GM19372 (cell line): Measurements from ENCODE around the gene SYT10.
"Not testable (repeated sequence)": the region's sequence is repeated elsewhere in the genome, so short reads cannot be mapped to it uniquely, and the experiment has no call there.

Experiments used
- ATAC-seq: cut with Tn5 transposase; IDR thresholded peaks from one replicate; pipeline ENCODE4 v1.9.1; 2021; ENCODE audit warnings: mild to moderate bottlenecking, low read depth, moderate library complexity; ENCODE audit not compliant: unreplicated experiment

The SYT10 gene, protein sequence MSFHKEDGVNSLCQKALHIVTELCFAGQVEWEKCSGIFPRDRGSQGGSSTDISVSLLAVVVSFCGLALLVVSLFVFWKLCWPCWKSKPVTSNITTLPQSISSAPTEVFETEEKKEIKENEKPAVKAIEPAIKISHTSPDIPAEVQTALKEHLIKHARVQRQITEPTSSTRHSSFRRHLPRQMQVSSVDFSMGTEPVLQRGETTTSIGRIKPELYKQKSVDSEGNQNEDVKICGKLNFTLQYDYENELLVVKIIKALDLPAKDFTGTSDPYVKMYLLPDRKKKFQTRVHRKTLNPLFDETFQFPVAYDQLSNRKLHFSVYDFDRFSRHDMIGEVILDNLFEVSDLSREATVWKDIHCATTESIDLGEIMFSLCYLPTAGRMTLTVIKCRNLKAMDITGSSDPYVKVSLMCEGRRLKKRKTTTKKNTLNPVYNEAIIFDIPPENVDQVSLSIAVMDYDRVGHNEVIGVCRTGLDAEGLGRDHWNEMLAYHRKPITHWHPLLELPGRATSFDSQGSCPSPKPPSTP

DNA sequence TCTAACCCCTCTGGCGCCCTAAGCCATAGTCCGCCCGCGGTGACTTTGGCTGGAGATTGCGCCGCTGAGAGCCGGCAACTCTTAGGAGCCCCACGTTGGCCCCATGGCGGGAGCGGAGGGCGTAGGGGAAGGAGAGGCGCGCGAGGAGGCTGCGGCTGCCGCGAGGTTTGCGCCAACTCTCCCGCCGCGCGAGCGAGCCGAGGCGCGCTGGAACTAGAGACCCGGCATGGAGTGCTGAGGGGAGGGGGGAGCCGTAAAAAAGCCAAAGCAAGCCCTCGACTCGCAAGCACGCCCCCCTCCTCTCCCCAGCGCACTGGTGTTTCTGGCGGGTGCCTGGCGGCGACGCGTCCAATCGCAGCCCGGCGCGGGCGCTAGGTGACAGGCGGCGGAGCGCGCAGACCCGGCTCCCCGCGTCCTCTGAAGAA, at the start of gene SYT10:
Gene SYT10 (minus strand): TSS at position 233 of the 425 bp plus-strand sequence. CDS start 297 bp downstream, outside the sequence.
- no peak for ATAC-seq

DNA sequence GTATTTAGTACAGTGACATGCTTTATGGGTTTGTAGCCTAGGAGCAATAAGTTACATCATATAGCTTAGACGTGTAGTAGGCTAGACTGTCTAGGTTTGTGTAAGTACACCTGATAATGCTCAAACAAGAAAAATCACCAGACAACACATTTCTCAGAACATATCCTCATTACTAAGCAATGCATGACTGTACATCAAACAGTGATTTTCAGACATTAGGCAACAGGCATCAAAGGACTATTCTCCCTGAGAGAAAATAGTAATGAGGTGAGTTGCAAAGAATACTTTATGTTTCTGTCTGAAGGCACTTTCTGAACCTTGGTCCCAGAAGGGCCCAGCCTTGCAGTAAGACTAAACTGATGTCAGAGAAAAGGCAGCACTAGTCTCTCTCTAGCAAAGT, 48.4 kb upstream of the SYT10 start:
- no peak for ATAC-seq

DNA sequence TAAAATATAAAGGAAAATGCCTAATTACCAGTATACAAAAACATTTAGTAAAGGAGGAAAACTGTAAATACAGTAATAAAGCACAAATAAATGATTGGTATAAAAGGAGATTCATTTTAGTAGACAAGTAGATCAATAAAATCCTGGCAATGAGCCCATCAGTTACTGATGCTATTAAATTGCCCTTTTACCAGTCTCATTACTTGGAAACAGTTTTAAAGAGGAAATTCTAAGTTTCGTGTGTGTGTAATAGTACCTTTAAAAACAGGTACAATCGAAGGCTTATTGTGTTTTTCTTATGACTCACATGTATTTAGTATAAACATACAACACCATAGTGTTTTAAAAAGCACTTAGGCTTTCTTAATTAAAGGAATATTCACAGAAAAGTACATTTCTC, 46.4 kb upstream of the SYT10 start:
- no peak for ATAC-seq

DNA sequence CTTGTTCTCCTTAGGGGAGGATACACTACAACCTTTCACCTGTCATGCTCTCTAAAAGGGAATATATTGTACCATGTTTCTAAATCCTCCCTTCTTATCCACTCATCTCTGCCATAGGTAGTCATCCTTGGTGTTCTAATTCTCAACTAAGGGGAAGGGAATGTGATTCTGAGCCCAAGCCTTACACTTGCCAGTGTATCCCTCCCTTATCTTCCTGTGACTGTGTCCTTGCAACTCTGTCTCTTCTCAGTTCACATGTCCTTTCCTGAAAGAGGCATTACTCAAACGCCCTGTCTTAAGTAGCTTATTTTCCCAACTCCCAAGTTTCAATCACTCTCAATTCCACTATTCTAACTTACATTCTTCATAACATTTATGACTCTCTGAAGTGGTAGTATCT, 44.5 kb upstream of the SYT10 start:
- ATAC-seq = no peak

DNA sequence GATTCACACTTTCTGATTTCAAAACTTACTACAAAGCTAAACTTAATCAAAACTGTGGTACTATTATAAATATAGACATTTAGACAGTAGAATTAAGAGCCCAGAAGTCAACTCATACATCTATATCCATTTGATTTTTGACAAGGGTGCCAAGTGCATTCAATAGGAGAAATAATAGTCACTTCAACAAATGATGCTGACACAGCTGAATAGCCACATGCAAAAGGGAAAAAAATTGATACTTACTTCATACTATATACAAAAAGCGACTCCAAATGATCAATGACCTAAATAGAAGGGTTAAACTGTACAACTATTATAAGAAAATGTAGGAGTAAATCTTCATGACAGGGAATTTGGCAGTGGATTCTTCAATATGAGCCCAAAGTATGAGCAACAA, 40.7 kb upstream of the SYT10 start:
- no peak for ATAC-seq

DNA sequence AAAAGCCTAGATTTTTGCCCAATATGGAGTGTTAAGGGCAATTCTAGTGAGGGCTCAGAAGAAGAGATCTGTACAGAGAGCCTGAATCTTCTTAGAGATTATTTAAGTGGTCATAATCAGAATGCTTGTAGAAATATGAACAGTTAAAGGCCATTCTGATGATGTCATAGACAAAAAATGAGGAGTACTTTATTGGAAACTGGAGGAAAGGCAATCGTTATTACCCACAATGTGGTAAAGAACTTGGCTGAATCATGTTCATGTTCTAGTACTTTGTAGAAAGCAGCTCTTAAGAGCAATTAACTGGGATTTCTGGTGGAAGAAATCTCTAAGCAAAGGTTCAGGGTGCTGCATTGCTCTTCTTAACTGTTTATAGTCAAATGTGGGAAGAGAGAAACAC, 36.4 kb upstream of the SYT10 start:
- ATAC-seq = no peak

DNA sequence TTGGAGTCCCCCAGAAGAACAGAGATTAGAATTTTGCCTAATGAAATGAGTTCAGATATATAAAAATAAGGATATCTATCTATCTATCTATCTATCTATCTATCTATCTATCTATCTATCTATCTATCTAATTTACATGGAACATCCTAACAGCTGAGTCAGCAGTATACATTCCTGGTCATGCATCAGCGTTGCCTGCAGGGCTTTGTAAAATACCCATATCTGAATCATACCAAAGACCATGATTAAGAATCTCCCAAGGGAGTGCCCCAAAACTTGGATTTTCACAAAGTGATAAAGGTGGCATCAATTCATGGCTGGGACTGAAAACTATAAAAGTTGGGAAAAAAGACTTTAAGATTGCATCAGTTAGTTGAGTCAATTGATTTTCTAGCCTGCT, 32.7 kb upstream of the SYT10 start:
- no peak for ATAC-seq

DNA sequence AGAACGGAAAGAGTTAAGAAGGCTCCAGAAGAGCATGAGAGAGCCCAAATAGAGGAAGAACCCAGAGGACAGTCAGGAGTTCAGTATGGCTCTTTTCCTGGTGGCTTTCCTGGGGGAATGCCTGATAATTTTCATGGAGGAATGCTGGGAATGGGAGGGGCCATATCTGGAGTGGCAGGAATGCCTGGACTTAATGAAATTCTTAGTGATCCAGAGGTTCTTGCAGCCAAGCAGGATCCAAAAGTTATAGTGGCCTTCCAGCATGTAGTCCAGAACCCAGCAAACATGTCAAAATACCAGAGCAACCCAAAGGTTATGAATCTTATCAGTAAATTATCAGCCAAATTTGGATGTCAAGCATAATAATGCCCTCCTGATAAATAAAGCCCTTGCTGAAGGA, 15.5 kb upstream of the SYT10 start:
- no peak for ATAC-seq

DNA sequence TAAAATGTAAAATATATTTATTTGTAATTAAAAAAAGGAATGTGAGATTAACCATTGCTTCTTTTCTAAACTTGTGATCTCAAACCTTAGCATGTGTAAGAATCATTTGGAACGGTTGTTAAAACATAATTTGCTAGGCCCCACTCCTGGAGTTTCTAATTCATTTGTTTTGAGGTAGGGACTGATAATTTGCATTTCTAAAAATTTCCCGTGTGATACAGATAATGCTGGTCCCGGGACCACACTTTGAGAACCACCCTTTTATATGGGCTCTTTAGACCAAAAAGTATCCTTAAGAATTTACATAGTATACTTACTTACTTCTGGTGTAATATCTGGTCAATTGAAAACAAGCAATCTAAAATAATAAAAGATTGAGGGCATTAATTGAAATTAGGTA, 10.9 kb upstream of the SYT10 start:
- no peak for ATAC-seq

DNA sequence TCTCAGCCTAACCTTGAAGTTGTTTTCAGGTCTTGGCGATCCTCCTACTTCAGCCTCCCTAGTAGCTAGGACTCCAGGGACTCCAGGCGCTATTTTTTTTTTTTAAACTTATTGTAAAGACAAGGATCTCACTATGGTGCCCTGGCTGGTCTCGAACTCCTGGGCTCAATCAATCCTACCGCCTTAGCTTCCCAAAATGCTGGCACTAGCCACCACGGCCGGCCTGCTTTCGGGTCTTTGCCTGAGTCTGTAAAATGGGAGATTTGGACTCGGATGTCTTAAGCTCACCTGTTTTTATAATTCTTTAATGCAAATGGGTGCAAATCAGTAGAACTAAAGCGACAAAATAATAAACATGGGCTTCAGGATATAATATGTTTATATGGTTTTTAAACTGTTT, 858 bp upstream of the SYT10 start:
- ATAC-seq = no peak

DNA sequence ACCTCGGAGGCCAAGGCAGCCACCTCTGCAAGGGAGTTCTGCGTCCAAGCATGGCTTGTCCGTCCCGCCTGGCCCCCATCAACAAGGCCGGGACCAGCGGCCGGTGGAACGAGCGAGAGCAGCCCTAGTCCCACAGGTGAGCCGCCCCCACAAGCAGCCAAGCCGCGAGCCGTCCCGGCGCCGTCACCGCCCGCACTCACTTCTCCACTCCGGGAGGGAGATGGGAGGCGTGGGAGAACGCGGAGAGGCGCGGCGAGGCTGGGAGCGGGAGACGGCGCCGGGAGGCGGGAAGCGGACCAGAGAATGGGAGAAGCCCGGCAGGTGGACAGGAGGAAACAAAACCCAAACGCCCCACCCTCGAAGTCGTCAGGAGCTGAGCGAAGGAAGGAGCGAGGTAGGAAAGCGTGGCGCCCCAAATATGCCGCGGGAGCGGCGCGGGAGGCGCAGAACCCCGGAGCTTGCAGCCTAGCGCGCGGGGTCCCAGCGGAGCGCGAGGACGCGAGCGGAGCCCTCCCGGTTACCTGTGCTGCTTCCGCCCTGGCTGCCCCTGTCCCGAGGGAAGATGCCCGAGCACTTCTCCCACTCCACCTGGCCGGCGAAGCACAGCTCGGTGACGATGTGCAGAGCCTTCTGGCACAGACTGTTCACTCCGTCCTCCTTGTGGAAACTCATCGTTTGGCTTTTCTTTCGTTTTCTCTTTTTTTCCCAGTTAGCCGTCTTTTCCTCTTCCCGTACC, 600 bp downstream of the SYT10 start:
- ATAC-seq = no peak

DNA sequence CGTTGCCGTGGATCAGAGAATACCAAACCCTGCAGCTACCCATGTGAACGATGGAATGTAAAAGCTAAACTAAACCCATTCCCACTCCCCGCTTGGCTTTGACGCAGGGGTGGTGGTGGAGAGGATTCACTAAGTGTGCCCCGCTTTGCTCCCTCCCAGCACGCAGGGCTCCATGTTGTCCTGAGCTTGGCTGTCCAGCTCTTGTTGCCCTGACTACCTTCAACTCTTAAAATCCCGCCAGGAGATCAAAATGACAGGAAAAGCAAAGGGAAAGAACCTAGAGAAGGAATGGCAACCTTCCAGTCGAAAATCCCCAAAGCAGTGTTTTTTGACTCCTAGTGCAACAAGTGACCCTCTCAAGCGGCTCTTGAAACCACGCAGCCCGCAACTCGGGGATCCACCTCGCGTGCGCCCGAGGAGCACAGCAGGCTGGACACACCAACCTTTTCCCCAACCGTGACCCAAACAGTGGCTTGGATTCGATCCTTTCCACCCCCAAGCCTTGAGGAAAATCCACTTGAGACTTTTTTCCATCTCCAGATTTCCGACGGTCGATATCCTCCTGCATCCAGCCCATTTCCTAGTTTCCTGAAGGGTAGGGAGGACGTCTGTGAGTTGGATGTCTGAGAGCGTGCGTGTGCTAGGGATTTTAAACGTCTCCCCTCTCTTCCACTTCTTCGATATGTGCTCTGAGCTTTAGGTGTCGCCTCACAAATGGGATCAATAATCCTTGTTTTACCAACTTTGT, 1.4 kb downstream of the SYT10 start:
- ATAC-seq = no peak

DNA sequence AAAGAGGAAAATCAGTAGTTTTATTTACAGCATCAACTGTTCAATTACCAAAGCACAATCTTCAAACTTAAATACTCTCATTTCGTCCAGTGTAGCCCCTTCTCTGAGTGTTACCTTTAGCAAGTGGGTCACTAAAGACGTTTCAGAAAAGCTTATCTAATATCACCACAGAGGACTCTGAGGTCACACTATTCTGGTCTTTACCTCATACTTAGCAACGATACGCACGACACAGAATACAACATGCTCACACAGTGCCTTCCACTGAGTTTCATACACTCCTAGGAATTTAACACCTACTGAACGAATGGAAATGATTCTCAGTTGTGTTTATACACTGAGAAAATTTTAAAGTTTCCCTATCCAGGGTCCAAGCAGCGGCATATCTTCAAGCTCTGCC, 2.0 kb downstream of the SYT10 start:
- ATAC-seq = no peak

DNA sequence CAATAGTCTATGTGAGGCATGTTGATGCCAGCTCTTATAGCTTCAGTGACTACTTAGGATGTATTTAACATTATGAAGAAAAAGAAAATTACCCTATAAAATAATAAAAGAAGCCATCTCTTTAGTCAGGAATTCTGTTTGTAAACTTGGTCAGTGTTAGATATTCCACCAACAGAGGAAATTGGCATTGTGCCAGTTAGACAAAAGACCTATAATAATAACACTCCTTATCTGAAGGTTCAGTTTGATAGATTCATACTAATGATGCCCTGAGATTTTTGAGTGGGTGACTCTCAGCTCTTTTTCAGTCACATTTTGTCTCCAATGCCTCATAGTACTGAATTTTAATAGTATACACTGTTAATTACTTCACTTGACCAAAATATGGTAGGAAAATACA, 6.6 kb downstream of the SYT10 start:
- no peak for ATAC-seq

DNA sequence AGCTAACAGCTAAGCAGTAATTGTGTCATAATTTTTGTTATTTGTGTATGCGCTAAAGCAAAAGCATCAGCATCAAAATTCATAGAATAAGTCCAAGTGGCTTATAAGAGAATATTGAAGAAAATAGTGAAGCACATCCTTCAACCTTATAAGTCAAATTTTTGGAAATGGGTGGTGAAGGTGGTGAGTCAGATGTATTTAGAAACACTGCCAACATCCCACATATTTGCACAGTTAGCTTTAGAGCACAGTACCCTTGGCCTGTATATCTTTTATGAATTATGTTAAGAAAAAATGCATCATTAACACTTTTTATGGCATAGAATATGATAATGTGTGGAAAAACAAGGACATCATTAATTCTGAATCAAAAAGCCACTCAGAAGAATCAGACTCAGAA, 8.0 kb downstream of the SYT10 start:
- no peak for ATAC-seq

DNA sequence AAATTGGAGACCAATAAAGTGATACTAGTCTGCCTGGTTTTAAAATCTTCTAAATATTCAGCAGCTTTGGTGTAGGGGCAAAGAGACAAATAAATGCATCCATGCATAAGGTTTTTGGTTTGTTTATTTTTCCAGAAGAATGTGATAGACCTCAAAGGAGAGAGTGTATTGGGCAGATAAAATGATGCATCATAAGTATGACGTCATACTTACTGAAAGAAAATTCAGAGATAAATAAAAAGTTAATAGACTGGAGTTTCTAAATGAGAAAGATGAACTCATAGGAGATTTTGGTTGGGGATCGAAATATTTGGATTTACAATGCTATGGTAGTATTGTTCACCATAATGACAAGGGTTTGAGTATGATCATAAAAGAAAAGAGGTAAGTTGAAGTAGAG, 10.2 kb downstream of the SYT10 start:
- no peak for ATAC-seq

DNA sequence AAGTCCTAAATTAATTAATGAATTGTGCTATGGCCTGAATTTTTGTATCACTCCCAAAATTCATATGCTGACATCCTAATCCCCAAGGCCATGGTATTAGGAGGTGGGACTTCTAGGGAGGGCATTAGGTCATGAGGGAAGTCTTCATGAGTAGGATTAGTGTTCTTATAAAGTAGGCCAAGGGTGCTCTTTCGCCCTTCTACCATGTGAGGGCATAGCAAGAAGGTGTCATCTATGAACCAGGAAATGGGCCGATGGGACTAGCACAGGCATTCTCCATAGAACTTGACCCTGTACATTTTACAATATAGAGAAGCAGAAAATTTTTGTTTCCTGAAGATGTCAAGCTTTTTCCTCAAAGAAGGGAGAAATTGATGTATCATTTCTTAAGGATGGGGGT, 12.5 kb downstream of the SYT10 start:
- ATAC-seq = no peak

DNA sequence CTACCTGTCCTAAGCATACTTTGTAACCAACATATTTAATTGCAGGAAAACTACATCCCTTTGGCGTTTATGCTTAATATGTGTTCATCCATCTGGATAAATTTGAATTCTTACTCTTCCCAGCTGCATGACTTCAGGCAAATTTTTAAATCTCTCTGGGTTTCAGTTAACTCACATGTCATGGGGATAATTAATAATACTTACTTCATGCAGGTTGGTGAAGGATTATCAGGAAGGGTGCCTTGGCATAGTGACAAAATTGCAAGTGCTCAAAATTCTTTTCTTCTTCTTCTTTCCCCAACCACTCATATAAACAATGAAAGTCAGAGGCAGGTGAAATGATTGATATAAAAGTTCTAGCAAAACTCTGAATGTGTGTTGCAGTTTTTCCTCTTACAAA, 15.9 kb downstream of the SYT10 start:
- no peak for ATAC-seq

DNA sequence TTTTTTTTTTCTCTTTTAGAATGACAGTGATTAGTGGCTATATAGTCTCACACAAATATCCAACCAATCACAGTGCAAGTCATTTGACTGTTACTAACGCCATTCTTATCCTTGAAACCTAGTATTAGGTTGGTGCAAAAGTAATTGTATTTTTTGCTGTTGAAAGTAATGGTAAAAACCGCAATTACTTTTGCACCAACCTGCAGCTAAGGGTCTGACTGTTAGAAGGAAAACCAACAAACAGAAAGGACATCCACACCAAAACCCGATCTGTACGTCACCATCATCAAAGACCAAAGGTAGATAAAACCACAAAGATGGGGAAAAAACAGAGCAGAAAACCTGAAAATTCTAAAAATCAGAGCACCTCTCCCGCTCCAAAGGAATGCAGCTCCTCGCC, 27.2 kb downstream of the SYT10 start:
- ATAC-seq = not testable (repeated sequence)

DNA sequence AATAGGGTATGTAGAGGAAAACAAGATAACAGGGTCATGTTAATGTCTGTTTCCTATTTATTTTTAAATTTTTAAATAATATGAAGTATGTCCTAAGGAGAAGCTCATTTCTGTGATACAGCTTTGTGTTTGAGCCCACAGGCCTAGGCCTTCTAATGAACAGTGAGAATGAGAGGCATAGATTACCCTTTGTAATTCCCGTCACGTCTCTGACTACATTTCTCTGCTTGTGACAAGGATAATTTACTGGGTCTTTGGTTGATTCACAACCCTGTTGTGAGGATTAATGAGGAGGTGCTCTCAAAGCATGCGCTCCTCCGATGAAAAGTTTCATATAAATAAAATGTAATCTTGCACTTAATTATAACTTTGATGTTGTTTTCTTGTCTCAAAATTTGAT, 56.1 kb downstream of the SYT10 start:
- no peak for ATAC-seq

DNA sequence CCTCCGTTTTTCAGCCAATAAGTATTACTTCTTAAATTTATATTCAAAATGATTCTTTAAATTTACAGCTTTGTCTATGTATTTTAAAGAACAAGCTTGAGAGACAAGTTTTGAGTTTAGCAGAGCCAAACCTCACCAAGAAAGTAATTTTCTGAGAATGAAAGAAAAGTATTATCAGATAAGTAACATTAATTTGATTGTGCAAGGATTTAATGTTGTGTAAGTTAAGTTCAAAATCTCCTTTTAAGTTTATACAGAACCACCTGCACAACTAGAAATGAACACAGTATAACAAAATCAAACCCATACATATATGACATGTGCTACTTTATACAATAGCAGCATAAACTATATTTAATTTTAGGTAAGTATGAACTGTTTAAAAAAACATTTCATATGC, 63.5 kb downstream of the SYT10 start:
- no peak for ATAC-seq
